PC-9 (cell line): ENCODE measurements around the gene DUSP23.

Experiments used
- EZH2 ChIP-seq: fragments of 200-600 bp; sonication (generic); IDR thresholded peaks from 2 replicates; pipeline ENCODE4 v1.8.0; 2017; ENCODE audit warnings: antibody characterized with exemption, low read depth
- TF ChIP-seq, protein P1 (sequence below): fragments of 200-600 bp; sonication (generic); conservative IDR thresholded peaks from 2 replicates; pipeline ENCODE4 v1.6.1; 2017; ENCODE audit warnings: mixed run types, antibody characterized with exemption, mild to moderate bottlenecking, moderate library complexity

DNA sequence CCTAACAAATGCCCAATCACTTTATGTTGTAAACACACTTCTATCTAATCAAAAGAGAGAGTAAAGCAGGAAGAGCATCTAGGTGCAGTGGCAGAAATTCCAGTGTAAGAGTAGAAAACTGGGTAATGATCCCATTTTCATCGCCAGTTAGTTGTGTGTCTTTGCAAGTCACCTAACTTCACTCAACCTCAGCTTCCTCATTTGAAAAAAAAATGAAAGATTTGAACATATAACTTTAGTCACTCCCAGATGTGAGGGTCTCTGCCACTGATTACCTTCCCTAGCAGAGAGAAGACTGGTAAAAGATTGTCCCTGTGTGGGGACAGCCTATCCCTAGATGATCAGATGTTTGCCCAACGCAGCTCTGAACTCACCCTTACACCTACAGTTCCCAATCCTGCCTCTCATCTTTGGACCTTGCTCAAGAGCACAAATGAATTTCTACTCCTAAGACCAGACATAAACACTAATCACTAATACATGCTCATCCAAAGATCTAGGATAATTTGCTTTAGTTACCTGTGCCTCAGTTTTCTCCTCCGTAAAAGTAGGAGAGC lies 25.2 kb upstream of the DUSP23 start:
- TF ChIP-seq, protein P1, sequence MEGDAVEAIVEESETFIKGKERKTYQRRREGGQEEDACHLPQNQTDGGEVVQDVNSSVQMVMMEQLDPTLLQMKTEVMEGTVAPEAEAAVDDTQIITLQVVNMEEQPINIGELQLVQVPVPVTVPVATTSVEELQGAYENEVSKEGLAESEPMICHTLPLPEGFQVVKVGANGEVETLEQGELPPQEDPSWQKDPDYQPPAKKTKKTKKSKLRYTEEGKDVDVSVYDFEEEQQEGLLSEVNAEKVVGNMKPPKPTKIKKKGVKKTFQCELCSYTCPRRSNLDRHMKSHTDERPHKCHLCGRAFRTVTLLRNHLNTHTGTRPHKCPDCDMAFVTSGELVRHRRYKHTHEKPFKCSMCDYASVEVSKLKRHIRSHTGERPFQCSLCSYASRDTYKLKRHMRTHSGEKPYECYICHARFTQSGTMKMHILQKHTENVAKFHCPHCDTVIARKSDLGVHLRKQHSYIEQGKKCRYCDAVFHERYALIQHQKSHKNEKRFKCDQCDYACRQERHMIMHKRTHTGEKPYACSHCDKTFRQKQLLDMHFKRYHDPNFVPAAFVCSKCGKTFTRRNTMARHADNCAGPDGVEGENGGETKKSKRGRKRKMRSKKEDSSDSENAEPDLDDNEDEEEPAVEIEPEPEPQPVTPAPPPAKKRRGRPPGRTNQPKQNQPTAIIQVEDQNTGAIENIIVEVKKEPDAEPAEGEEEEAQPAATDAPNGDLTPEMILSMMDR = no peak
- no peak for TF ChIP-seq EZH2
